Smooth muscle cell (in vitro differentiated cells): ENCODE measurements around the gene NFIA. TPM values are rescaled to one million over a fixed set of nuclear protein-coding genes. Genes with fewer than 3 reads are reported as not detected.

Experiments used
- DNase-seq: peaks from one replicate; lab custom pipeline; 2025; ENCODE audit not compliant: unreplicated experiment; lab: John Stamatoyannopoulos, UW
- H2AFZ ChIP-seq: fragments of 200-600 bp; sonication (generic); 2 replicates; pipeline ENCODE4 v1.6.0; 2016; ENCODE audit warnings: antibody characterized with exemption, low read depth, mild to moderate bottlenecking
- H3F3A ChIP-seq: fragments of 200-600 bp; sonication (generic); 2 replicates; pipeline ENCODE4 v1.6.0; 2017; ENCODE audit warnings: antibody characterized with exemption, low read depth
- H3K27ac ChIP-seq: fragments of 200-600 bp; sonication (generic); 2 replicates; pipeline ENCODE4 v1.5.1; 2016; ENCODE audit warnings: low read depth, mild to moderate bottlenecking
- H3K27me3 ChIP-seq: fragments of 200-600 bp; sonication (generic); 2 replicates; pipeline ENCODE4 v1.6.1; 2016; ENCODE audit warnings: low read depth, mild to moderate bottlenecking
- H3K36me3 ChIP-seq: fragments of 200-600 bp; sonication (generic); 2 replicates; pipeline ENCODE4 v1.5.1; 2016; ENCODE audit warnings: low read depth
- H3K4me1 ChIP-seq: fragments of 200-600 bp; sonication (generic); 2 replicates; pipeline ENCODE4 v1.5.1; 2016; ENCODE audit warnings: low read depth
- H3K4me2 ChIP-seq: fragments of 200-600 bp; sonication (generic); 2 replicates; pipeline ENCODE4 v1.6.0; 2016; ENCODE audit warnings: mild to moderate bottlenecking
- H3K4me3 ChIP-seq: fragments of 200-600 bp; sonication (generic); 2 replicates; pipeline ENCODE4 v1.5.1; 2016; ENCODE audit warnings: mild to moderate bottlenecking
- H3K79me2 ChIP-seq: fragments of 200-600 bp; sonication (generic); 2 replicates; pipeline ENCODE4 v1.6.0; 2016; ENCODE audit warnings: low read depth, mild to moderate bottlenecking
- H3K9ac ChIP-seq: fragments of 200-600 bp; sonication (generic); 2 replicates; pipeline ENCODE4 v1.6.0; 2016; ENCODE audit warnings: low read depth
- H3K9me3 ChIP-seq: fragments of 200-600 bp; sonication (generic); replicated peaks from 2 replicates; pipeline ENCODE4 v1.5.1; 2016; ENCODE audit warnings: low read depth
- H4K20me1 ChIP-seq: fragments of 200-600 bp; sonication (generic); 2 replicates; pipeline ENCODE4 v1.6.0; 2016; ENCODE audit warnings: low read depth
- WGBS: methylation state at CpG from one replicate; pipeline ENCODE4 v1.1.7; 2016; ENCODE audit warnings: low lambda C conversion rate; 5-methylcytosine and 5-hydroxymethylcytosine counted together
- polyA plus RNA-seq: library from polyadenylated mRNA; unstranded; fragments of >200 nt; fragmentation: Nextera tagmentation; extraction: Ambion mirVana; gene quantifications from 2 replicates; pipeline ENCODE4 v1.2.1, GENCODE V29; 2016
- total RNA-seq: library from RNA; depleted of rRNA; stranded (reverse); fragments of >200 nt; gene quantifications from 2 replicates; pipeline ENCODE4 v1.2.3, GENCODE V29; 2014
- TF ChIP-seq, protein P1 (sequence below): fragments of 200-600 bp; sonication (generic); IDR thresholded peaks from 2 replicates; pipeline ENCODE4 v1.5.1; 2017; ENCODE audit warnings: borderline replicate concordance, mild to moderate bottlenecking, antibody characterized with exemption; ENCODE audit not compliant: insufficient read depth, poor library complexity, severe bottlenecking

Gene NFIA
- total and polyA plus RNA-seq, 2 experiments from 2014 or later = 5.0 to 6.2 TPM

DNA sequence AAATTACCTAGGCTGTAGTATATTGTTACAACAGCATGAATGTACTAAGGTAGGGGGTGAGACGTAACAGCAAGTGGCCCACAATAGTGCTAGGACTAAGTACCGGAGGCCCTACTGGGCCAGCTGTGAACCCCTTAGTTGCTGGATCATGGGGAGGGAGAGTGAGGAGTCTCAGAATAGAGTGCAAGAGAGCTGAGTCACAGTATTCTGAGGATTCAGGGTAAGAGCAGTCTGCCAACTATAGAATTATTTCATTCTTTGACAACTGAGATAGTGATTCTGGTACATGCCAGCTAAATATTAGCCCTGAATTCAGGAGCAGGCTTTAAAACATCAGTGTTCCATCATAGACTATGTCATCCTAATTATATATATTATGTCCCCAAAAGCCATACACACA lies 423.9 kb downstream of the NFIA start:
- no peak overlapping the region for H3K4me3 ChIP-seq
- no peaks in the 10 kb centered on the region for H3K4me1 ChIP-seq
- no peaks in the 10 kb centered on the region for H3K9me3 ChIP-seq
- no peak overlapping the region for H2AFZ ChIP-seq
- H3K36me3 ChIP-seq = no peaks in the 10 kb centered on the region
- no peaks in the 10 kb centered on the region for H3K27me3 ChIP-seq
- H3K79me2 ChIP-seq = no peaks in the 10 kb centered on the region
- H3K27ac ChIP-seq = no peak overlapping the region
- TF ChIP-seq, protein P1, sequence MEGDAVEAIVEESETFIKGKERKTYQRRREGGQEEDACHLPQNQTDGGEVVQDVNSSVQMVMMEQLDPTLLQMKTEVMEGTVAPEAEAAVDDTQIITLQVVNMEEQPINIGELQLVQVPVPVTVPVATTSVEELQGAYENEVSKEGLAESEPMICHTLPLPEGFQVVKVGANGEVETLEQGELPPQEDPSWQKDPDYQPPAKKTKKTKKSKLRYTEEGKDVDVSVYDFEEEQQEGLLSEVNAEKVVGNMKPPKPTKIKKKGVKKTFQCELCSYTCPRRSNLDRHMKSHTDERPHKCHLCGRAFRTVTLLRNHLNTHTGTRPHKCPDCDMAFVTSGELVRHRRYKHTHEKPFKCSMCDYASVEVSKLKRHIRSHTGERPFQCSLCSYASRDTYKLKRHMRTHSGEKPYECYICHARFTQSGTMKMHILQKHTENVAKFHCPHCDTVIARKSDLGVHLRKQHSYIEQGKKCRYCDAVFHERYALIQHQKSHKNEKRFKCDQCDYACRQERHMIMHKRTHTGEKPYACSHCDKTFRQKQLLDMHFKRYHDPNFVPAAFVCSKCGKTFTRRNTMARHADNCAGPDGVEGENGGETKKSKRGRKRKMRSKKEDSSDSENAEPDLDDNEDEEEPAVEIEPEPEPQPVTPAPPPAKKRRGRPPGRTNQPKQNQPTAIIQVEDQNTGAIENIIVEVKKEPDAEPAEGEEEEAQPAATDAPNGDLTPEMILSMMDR = no peak
- no peaks in the 10 kb centered on the region for H3F3A ChIP-seq
- no peak for DNase-seq
- 78% methylated on average over 2 of the region's 2 CpGs for WGBS
- no peak overlapping the region for H3K9ac ChIP-seq
- H3K4me2 ChIP-seq = no peak overlapping the region
- H4K20me1 ChIP-seq = no peaks in the 10 kb centered on the region

DNA sequence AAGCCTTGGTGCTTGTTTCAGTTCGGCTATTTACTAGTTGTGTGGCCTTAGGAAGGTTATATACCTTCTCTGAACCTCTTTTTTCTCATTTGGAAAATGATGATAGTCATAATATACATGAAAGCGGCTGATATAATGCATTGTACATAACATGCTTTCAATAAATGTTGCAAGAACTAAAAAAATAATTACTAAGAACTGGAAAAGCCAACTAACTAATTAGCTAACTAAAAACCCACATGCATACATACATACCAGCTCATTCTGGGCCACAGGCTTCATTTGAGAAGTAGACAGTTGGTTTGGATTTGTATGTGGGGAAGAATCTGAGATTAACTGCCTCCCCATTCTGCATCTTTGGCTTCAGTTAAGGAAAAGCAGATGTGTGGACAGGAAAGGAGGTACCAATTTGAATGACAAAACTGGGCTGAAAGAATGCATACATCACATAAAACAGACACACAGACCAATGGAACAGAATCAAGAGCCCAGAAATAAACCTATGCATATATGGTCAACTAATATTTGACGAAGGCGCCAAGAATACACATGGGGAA lies 424.7 kb downstream of the NFIA start:
- no peaks in the 10 kb centered on the region for H3K27me3 ChIP-seq
- H3K79me2 ChIP-seq = no peaks in the 10 kb centered on the region
- H3K4me3 ChIP-seq = no peak overlapping the region
- H4K20me1 ChIP-seq = no peaks in the 10 kb centered on the region
- H3K9ac ChIP-seq = no peak overlapping the region
- H3F3A ChIP-seq = no peaks in the 10 kb centered on the region
- H3K27ac ChIP-seq = no peak overlapping the region
- H3K4me2 ChIP-seq = no peak overlapping the region
- TF ChIP-seq, protein P1 = no peak
- no peaks in the 10 kb centered on the region for H3K4me1 ChIP-seq
- no peak overlapping the region for H2AFZ ChIP-seq
- H3K9me3 ChIP-seq = no peaks in the 10 kb centered on the region
- no peak for DNase-seq
- no peaks in the 10 kb centered on the region for H3K36me3 ChIP-seq
- WGBS = 87% methylated on average over 4 of the region's 4 CpGs
